Gastrocnemius medialis (tissue), 4 donors: ENCODE data around the gene TUBGCP3. TPM values are rescaled to one million over a fixed set of nuclear protein-coding genes. Genes with fewer than 3 reads are reported as not detected.

Experiments used
- ATAC-seq, 2 donors: fragments of 150-250 bp; one replicate each; pipeline ENCODE4 v1.9.1; 2016
- DNase-seq, 2 donors: peaks; one replicate each; pipeline ENCODE4 v3.0.0-alpha.2; 2019
- H3K27ac ChIP-seq, 4 donors: fragments of 200-600 bp; sonication (generic); 1 replicate in 1 of 4; 2 replicates in 3 of 4; pipeline ENCODE4 v1.5.1; 2016 to 2018; ENCODE audit warnings: mild to moderate bottlenecking in 2 of 4, moderate library complexity in 1 of 4
- H3K27me3 ChIP-seq, 3 donors: fragments of 200-600 bp; sonication (generic) in 2 of 3; 1 replicate in 1 of 3; 2 replicates in 2 of 3; pipeline versions ENCODE4 v1.5.1 to v1.6.0; 2016 to 2019; ENCODE audit warnings: mild to moderate bottlenecking in 1 of 3, moderate library complexity in 1 of 3
- H3K36me3 ChIP-seq, 2 donors: fragments of 200-600 bp; sonication (generic) in 1 of 2; one replicate each; pipeline ENCODE4 v1.5.1; 2017 to 2018
- H3K4me1 ChIP-seq, 2 donors: fragments of 200-600 bp; sonication (generic) in 1 of 2; one replicate each; pipeline ENCODE4 v1.5.1; 2016 to 2017; ENCODE audit warnings: mild to moderate bottlenecking in 2 of 2
- H3K4me3 ChIP-seq, 4 donors: fragments of 200-600 bp; sonication (generic) in 3 of 4; 1 replicate in 1 of 4; 2 replicates in 3 of 4; pipeline ENCODE4 v1.5.1; 2016 to 2019; ENCODE audit warnings: mild to moderate bottlenecking in 2 of 4
- H3K9me3 ChIP-seq, 3 donors: fragments of 200-600 bp; sonication (generic) in 2 of 3; 1 replicate in 1 of 3; 2 replicates in 2 of 3; pipeline ENCODE4 v1.5.1; 2016 to 2019
- POLR2A ChIP-seq, 2 donors: fragments of 450-650 bp; IDR thresholded peaks; one replicate each; pipeline ENCODE4 v1.6.1; 2017; ENCODE audit warnings: antibody characterized with exemption in 2 of 2, mild to moderate bottlenecking in 2 of 2, moderate library complexity in 2 of 2
- in situ Hi-C, 4 donors: fragments of 200-750 bp; cut with MboI; loops; one replicate each; pipeline versions ENCODE4 v1.15.0 to v1.8.0; 2017; ENCODE audit warnings: low sequenced_read_pairs in 4 of 4
- intact Hi-C: fragments of 100-400 bp; cut with DNase I; formaldehyde crosslinking; loops from one replicate; pipeline ENCODE4 v1.15.1; 2023; ENCODE audit warnings: low total_unique reads
- total RNA-seq, 4 donors: library from RNA; depleted of rRNA; stranded (reverse); fragments of >200 nt; gene quantifications; one replicate each; pipeline versions ENCODE4 v1.1.0 to v1.2.3, GENCODE V29; 2016
- TF ChIP-seq, protein P1 (sequence below), 5 experiments: fragments of 450-650 bp in 3 of 5; fragments of 200-600 bp in 2 of 5; sonication (generic) in 2 of 5; IDR thresholded peaks in 4 of 5; conservative IDR thresholded peaks in 1 of 5; 1 replicate in 4 of 5; 2 replicates in 1 of 5; pipeline ENCODE4 v1.5.1; 2016 to 2019; ENCODE audit warnings: antibody characterized with exemption in 5 of 5, mild to moderate bottlenecking in 3 of 5, moderate library complexity in 3 of 5

The TUBGCP3 gene
- total RNA-seq, 4 donors from 2014 or later, result 10.0 to 14.3 (median 11.0) TPM

- Histone ChIP-seq H3K27ac (no peak overlapping the region), H3K4me3 (no peak overlapping the region), H3K27me3 (peaks cover 0 to 4% (median 0%) of the 10 kb centered on the region in 3 donors), H3K9me3 (no peaks in the 10 kb centered on the region), H3K36me3 (no peaks in the 10 kb centered on the region), H3K4me1 (no peaks in the 10 kb centered on the region)
- intact Hi-C loops (no loop called here), in situ Hi-C loops (no loop called here)
- TF ChIP-seq POLR2A (IDR thresholded peaks at IDR 0.05), result no peak
- TF ChIP-seq, protein P1, sequence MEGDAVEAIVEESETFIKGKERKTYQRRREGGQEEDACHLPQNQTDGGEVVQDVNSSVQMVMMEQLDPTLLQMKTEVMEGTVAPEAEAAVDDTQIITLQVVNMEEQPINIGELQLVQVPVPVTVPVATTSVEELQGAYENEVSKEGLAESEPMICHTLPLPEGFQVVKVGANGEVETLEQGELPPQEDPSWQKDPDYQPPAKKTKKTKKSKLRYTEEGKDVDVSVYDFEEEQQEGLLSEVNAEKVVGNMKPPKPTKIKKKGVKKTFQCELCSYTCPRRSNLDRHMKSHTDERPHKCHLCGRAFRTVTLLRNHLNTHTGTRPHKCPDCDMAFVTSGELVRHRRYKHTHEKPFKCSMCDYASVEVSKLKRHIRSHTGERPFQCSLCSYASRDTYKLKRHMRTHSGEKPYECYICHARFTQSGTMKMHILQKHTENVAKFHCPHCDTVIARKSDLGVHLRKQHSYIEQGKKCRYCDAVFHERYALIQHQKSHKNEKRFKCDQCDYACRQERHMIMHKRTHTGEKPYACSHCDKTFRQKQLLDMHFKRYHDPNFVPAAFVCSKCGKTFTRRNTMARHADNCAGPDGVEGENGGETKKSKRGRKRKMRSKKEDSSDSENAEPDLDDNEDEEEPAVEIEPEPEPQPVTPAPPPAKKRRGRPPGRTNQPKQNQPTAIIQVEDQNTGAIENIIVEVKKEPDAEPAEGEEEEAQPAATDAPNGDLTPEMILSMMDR (IDR thresholded peaks at IDR 0.05 in 4 of 5, conservative IDR thresholded peaks at IDR 0.05 in 1 of 5), result no peak
- no peak for ATAC-seq
- DNase-seq, result no peak
These were observed 137.1 kb downstream of the TUBGCP3 start for GRCh38 chr13:112450904-112451240.

- intact Hi-C loops (no loop called here), in situ Hi-C loops (no loop called here)
- Histone ChIP-seq H3K36me3 (no peaks in the 10 kb centered on the region), H3K27ac (no peak overlapping the region), H3K27me3 (peaks cover 0 to 4% (median 0%) of the 10 kb centered on the region in 3 donors), H3K4me1 (no peaks in the 10 kb centered on the region), H3K9me3 (no peaks in the 10 kb centered on the region), H3K4me3 (no peak overlapping the region)
- no peak for ATAC-seq
- no peak for DNase-seq
- TF ChIP-seq POLR2A (IDR thresholded peaks at IDR 0.05), result no peak
- TF ChIP-seq, protein P1 (IDR thresholded peaks at IDR 0.05 in 4 of 5, conservative IDR thresholded peaks at IDR 0.05 in 1 of 5), result no peak
These were observed 137.6 kb downstream of the TUBGCP3 start for GRCh38 chr13:112450118-112450903.

- Histone ChIP-seq H3K27ac (no peak overlapping the region), H3K27me3 (peaks cover 0 to 7% (median 0%) of the 10 kb centered on the region in 3 donors), H3K9me3 (no peaks in the 10 kb centered on the region), H3K4me3 (no peak overlapping the region), H3K4me1 (no peaks in the 10 kb centered on the region), H3K36me3 (no peaks in the 10 kb centered on the region)
- intact Hi-C loops (loop anchor here (10.0 kb wide), 1 partner anchor 975 kb away; no protein-coding TSS in a partner anchor), in situ Hi-C loops (loop anchor here in 2 of 4 donors (10.0 to 25.0 kb wide), 2 partner anchors 975 to 987 kb away; no protein-coding TSS in a partner anchor)
- TF ChIP-seq, protein P1 (IDR thresholded peaks at IDR 0.05 in 4 of 5, conservative IDR thresholded peaks at IDR 0.05 in 1 of 5), result no peak
- no peak for TF ChIP-seq POLR2A (IDR thresholded peaks at IDR 0.05)
- ATAC-seq (no peak), DNase-seq (no peak)
These were observed 138.4 kb downstream of the TUBGCP3 start for GRCh38 chr13:112449545-112449930.

- intact Hi-C loops, result loop anchor here (10.0 kb wide), 1 partner anchor 974 kb away; no protein-coding TSS in a partner anchor
- no peak for ATAC-seq
- DNase-seq, result no peak
These were observed 139.1 kb downstream of the TUBGCP3 start for GRCh38 chr13:112448621-112449544.

More at GRCh38 chr13:112448621-112449544, 139.1 kb downstream of the TUBGCP3 start:
- Histone ChIP-seq H3K27me3 (peaks cover 0 to 11% (median 1%) of the 10 kb centered on the region in 3 donors), H3K9me3 (no peaks in the 10 kb centered on the region), H3K27ac (no peak overlapping the region), H3K36me3 (no peaks in the 10 kb centered on the region), H3K4me3 (no peak overlapping the region), H3K4me1 (no peaks in the 10 kb centered on the region)
- in situ Hi-C loops, result loop anchor here in 2 of 4 donors (10.0 to 25.0 kb wide), 2 partner anchors 974 to 987 kb away; no protein-coding TSS in a partner anchor
- TF ChIP-seq POLR2A (IDR thresholded peaks at IDR 0.05), result no peak
- TF ChIP-seq, protein P1 (IDR thresholded peaks at IDR 0.05 in 4 of 5, conservative IDR thresholded peaks at IDR 0.05 in 1 of 5), result no peak
